ENCODE measurements around the gene ITGA6.
"Not testable (repeated sequence)": the region's sequence is repeated elsewhere in the genome, so short reads cannot be mapped to it uniquely, and the experiment has no call there.

The ITGA6 gene

GRCh38 chr2:172532461-172532860 lies 105.1 kb downstream of the ITGA6 start:
- DNase-seq: not testable (repeated sequence)

GRCh38 chr2:172533687-172534086 lies 106.3 kb downstream of the ITGA6 start:
- no peak for DNase-seq

GRCh38 chr2:172535119-172535518 lies 107.7 kb downstream of the ITGA6 start:
- DNase-seq: no peak

GRCh38 chr2:172537851-172538250 lies 110.5 kb downstream of the ITGA6 start:
- DNase-seq: not testable (repeated sequence)

GRCh38 chr2:172539767-172540166 lies 112.4 kb downstream of the ITGA6 start:
- DNase-seq: no peak

GRCh38 chr2:172540421-172540820 lies 113.0 kb downstream of the ITGA6 start:
- no peak for DNase-seq

- DNase-seq: no peak
These were observed 118.2 kb downstream of the ITGA6 start for GRCh38 chr2:172545408-172546075.

- DNase-seq: no peak
These were observed 121.7 kb downstream of the ITGA6 start for GRCh38 chr2:172549131-172549530.

GRCh38 chr2:172549802-172550201 lies 122.4 kb downstream of the ITGA6 start:
- DNase-seq: not testable (repeated sequence)

- no peak for DNase-seq
These were observed 123.0 kb downstream of the ITGA6 start for GRCh38 chr2:172550419-172550818.

GRCh38 chr2:172551271-172551670 lies 123.9 kb downstream of the ITGA6 start:
- no peak for DNase-seq

- DNase-seq: no peak
These were observed 125.3 kb downstream of the ITGA6 start for GRCh38 chr2:172552547-172553291.

- DNase-seq: no peak
These were observed 127.2 kb downstream of the ITGA6 start for GRCh38 chr2:172554352-172555271.

- no peak for DNase-seq
These were observed 127.8 kb downstream of the ITGA6 start for GRCh38 chr2:172555272-172555521.
